HT-29 (cell line): ENCODE data around the gene LYRM1. TPM values are rescaled to one million over a fixed set of nuclear protein-coding genes. Genes with fewer than 3 reads are reported as not detected.
"Not testable (repeated sequence)": the region's sequence is repeated elsewhere in the genome, so short reads cannot be mapped to it uniquely, and the experiment has no call there.

Experiments
- DNase-seq: peaks from one replicate; pipeline ENCODE4 v3.0.0-alpha.2; 2015; ENCODE audit warnings: low spot score
- total RNA-seq: library from RNA; depleted of rRNA; stranded (reverse); fragments of >200 nt; shearing (Covaris generic); gene quantifications from 2 replicates; pipeline ENCODE4 v1.2.3, GENCODE V29; 2014

The LYRM1 gene
- total RNA-seq, 1 experiment from 2014 or later, result 28.5 TPM

DNA sequence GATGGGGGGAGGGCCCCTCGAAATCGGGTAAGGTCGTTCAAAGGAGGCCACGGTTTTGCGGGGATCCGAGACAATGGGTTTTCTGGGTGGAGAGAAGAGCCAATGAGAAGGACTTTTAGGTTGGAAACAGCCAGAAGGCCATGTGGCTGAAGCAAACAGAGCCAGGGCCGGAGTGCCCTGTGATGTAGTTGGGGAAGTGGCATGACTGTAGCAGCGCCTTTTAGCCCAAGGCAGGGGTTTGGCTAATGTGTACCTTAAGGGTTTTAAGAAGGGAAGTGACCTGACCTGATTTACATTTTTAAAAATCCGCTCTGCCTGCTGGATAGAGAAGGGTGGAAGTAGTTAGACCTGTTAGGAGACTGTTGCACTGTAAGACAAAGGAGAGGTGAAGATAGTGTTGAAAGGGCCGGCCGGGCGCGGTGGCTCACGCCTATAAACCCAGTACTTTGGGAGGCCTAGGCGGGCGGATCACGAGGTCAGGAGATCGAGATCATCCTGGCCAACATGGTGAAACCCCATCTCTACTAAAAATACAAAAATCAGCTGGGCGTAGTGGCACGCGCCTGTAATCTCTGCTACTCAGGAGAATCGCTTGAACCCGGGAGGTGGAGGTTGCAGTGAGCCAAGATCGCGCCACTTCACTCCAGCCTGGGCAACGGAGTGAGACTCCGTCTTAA, 1.0 kb downstream of the LYRM1 start:
- DNase-seq, result peak; percentile 83

DNA sequence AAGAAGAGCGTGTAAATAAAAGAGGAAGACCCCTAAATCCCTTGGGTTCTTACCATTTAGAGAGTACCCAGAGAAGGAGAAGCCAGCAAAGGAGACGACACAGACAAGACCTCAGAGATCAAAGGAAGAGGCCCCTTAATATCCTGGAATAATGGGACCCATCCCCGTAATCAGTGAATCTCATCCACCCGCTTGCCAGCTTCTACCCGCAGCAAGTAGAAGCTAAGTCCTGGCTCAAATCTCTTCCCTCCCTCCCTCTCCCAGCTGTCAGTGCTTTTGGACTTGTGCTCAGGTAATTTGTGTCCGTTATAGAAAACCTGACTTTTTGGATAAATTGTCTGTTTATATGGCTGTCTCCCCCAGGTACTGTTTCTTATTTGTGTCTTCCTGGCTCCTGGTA, 1.9 kb downstream of the LYRM1 start:
- DNase-seq, result no peak

DNA sequence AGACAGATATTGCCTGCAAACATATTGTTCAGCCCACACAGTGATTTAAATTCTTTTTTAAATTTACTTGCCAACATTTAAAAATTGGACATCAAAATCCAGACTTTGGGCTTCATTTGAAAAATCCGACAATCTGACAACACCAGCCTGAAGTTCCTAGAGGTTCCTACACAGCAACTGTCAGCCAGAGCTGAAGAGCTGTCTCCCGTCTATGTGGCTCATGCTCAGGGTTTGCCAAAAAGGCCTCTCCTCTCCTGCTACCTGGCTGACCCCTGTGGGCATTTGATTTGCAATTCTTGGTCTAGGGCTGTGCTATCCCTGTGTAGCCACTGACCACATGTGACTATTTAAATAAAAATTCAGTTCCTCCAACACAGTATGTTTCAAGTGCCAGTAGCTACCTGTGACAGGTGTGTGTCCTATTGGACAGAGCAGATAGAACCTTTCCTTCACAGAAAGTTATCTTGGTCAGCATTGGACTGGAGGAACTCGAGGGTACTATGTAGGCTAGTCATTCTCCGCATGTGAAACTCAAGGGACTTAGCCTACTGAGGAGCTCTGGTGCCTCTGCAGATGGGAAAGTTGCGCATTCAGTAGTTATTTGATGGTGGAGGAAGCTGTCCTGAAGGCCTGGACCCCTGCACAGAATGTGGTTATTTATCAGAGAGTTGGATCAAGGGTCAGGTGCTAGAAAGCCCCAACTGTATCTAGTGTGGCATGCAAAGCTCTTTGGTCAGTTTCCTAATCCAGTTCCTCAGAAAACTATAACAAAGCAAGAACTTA, 2.7 kb downstream of the LYRM1 start:
- no peak for DNase-seq

DNA sequence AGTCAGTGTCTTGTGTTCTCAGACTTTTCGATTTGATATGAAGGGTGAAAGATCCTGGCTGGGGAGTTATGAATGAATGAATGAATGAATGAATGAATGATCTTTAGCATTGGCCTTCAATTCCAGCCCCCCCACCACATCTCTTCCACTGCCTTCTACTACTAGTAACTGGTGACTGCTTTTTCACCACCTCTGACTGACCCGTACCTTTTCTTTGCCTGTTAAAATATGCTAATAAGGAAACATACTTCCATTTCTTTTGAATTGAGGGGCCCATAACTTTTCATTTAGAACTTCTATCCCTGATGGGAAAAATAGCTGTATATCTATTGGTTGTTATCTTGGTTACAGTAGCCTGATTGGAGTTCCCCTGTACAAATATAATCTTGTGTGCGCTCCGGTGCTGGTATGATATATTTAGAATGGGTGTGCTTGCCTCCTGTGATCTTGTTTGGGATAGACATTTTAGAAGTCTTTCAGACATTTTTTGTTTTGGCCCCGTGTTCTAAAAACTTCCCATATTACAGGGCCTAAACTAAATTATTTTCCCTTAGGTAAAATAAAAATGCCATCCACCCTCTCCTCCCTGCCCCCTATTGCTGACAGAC, 3.4 kb downstream of the LYRM1 start:
- DNase-seq, result no peak

DNA sequence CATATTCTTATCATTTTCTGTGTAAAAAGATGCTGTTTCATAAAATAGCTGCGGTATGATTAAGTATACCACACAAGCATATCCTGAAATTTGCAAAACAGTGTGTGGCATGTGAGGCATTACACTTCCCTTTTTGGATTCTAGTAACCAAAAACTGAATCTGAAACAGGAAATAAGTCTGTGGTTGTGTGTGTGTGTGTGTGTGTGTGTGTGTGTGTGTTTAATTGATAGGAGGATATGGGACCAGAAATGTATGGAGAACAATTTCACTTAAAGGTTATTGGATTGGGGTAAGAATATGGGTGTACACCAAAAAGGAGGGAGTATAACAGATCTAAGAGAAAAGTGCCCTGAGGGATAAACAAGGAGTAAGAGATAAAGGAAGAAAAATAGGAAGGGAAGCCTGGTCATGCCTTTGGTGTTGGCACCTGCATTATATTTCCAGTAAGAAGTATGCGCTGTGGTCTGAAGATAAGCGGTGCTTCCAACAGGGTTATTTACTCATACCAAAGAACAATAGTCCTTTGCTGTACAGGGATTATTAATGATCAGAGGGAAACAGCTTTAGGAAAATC, 4.0 kb downstream of the LYRM1 start:
- DNase-seq, result peak; percentile 68

DNA sequence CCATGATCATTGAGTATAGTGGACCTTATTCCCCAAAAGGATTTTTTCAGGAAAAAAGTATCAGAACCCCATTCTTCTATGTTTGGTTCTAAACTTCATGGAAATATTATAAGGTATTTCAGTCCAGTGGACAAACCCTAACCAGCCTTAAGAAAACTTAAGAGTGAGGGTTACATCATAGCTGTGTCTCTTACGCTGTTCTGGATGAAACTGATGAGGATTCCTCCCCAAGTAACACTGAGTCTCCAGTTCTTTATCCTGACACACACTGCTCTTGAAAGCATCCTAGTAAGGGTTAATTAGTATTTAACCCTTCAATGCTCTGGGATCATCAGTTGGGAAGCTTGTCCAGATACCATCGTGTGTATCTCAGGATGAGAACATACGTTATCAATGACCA, 5.0 kb downstream of the LYRM1 start:
- DNase-seq, result no peak

DNA sequence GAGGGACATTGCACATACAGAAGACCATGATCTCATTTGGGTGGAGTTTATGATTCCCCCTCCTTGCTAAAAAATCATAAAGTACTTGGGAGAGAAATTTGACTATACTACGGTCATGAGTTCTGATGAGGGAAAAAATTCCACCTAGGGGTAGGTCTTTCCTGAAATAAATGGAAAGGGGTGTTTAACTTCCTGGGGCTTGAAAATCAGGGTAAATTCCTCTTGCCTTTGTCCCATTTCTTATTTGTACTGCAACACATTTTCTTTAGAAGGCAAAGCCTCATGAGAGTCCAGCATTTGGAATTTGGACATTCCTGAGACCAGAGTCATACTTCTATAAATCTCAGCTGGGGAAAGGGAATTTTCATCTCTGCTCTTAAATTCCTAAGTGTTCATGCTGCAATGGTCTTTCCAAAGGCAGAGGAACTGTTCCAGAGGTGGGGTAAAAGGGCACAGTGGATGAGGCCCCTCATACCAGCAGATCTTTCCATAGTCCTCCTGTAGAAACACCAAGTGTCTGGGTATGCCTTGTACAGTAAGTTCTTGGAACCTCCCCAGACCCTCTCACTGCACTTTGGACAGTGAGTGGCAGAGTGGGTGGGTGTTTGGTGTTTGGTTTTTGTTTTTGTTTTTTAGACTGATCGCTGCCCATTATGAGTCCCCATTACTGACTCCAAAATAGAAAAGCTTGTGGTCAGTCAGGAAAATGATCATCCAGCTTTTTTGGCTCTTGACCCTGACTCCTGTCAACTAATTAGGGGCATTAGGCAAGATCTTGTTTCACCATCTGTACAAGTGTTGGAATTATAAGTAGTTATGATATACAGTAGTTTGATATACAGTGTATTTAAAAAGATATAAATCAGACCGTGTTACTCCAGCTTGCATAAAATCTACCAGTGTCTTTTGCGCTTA, 6.0 kb downstream of the LYRM1 start:
- DNase-seq, result no peak

DNA sequence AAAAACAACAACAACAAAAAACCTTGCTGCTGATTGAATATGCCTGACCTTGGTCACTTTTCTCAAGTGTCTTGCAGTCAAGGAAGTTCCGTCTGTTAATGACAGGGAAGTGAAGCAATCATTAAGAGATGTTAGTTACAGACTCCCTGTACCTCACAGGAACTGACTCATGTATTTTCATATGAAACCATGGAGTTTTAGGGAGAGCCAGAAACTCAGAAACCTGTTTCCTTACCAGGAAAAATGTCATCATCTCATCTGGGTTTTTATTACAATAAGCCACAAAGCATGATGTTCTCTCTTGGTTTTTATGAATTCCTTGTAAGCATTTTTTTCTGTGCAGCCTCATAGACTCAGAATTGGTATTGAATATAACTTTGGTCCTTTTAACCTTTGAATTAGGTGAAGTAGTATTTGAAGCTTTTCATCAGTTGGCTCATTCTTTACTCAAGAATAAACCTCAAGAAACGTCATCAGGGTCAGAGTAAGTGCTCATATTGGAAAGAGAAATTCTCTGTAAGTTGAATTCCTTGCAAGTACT, 10.3 kb downstream of the LYRM1 start:
- DNase-seq, result peak; percentile 49

DNA sequence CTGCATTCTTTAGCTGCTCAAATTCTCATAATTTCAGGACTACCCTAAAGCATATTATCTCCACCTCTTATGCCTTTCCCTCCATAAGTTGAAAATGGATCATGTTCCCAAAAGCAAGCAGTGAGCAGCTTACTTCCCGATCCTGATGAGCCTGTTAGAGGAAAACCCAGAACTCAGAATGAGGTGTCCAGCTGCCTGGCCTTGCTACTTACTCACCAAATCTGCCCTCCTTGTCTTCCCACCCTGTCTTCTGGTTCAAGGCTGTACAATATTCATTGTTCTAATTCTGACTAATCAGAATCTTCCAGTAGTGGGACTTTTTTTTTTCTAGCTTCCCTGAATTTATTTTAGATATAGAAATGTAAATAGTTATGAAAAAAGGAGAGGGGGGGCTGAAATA, 10.8 kb downstream of the LYRM1 start:
- DNase-seq, result no peak

DNA sequence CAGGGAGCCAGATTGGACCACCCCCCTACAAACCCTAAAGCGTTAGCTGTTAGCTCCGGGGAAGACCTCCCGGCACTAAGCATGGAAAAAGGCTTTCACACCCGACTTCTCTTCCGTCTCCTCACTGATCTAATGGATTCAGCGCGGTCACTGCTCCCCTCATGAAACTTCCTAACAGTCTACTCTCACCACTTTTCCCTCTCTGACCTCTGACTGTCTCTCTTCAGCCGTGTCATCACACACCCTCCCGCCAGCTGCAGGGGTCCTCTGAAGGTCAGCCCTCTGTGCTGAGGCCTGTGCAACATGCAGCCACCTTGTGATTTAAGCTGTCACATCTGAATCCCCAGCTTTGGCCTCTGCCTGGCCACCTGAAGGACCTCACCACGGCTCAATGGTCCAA, 15.7 kb downstream of the LYRM1 start:
- no peak for DNase-seq

DNA sequence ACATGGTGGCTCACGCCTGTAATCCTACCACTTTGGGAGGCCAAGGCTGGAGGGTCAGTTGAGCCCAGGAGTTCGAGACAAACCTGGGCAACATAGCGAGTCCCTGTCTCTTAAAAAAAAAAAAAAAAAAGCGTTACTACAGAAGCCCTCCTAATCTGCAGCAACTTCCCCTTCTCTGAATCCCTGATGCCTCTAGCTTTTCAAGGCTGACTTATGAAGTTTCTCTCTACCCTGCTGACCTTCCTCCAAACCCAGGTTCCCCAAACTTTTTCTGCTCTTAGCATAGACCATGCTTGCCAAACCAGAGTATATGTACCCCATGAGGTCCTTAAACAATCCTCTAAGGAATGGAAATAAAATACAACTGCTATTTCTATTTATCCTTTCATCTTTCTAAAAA, 16.4 kb downstream of the LYRM1 start:
- no peak for DNase-seq

DNA sequence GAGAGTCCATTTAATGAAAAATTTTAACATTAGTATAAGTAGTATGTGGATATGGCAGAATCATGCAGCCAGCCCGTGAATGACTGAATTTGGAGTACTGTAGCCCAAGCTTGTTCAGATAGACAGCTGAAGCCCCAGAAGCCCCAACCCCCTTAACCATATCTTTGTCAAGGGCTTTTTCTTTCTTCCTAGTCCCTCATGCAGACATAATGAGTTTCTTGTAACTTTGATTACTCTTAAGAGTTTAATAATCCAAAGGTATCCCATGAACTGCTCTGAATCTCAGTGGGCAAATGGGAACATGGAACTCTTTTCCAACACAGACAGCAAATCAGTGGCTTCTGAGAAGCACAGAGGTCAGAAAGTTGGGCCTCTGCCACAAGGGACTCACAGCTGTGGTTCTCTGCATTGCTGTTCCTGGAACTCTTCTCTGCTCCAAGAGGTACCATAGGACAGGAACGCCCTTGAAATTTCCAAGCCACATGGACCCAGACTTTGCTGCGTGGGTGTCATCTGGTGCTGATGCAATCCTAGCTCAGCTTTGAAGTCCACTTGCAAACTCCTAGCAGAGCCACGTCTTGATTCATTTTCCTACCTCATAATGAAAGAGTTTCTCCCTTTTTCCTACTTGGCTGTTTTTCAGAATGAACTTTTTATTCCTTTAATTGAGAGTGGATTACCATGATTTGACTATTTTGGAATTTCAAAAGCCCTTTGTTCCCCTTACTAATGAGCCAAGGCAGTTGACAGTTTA, 18.1 kb downstream of the LYRM1 start:
- DNase-seq, result no peak

DNA sequence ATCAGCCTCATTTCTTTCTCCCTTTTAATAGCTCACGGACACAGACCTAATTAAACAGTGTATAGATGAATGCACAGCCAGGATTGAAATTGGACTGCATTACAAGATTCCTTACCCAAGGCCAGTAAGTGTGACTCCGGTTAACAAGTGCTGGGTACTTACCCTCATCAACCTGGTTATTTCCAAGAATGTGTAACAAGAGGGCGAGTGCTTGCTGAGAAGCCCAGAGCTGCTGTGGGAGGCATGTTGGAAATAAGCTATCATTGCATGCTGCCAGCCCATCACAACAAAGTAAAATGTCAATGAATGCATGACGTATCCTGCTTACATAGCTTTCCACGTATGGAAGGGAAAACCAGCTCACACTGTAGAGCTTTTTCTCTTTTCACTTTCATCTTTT, 19.5 kb downstream of the LYRM1 start:
- DNase-seq, result no peak

DNA sequence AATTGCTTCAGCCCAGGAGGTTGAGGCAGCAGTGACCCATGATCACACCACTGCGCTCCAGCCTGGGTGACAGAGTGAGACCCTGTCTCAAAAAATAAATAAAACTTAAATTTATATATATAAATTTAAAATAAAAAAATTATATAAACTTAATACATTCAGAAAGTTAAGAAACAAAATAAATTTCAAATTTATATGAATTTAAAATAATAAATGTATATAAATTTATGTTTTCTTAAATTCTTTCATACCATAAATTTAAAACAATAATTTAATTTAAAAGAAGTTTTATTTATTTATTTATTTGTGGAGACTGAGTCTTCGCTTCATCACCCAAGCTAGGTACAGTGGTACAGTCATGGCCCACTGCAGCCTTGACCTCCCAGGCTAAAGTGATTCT, 20.2 kb downstream of the LYRM1 start:
- DNase-seq, result no peak

DNA sequence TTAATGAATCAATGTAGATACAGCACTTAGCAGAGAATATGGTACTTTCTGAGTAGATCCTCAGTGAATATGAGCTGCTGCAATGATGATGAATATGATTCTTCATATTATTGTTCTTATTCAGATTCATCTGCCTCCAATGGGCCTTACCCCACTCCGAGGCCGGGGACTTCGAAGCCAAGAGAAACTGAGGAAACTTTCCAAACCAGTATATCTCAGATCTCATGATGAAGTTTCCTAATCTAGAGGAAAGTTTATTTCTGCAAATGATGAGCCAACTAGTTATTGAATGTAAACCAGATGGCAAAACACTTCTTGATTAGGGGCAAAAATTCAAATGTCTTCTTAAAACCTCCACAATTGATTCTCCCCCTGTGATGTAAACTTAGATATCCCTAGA, 23.3 kb downstream of the LYRM1 start:
- DNase-seq, result no peak

DNA sequence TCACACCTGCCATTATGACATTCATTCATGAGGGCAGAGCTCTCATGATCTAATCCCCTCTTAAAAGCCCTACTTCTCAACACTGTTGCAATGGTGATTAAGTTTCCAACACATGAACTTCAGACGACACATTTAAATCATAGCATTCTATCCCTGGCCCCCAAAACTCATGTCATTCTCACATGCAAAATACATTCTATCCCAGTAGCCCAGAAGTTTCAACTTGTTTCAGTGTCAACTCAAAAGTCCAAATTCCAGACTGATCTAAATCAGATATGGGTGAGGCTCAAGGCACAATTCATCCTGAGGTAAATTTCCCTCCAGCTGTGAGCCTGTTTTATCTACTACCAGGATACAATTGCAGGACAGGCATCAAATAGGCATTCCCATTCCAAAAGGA, 25.2 kb downstream of the LYRM1 start:
- no peak for DNase-seq

DNA sequence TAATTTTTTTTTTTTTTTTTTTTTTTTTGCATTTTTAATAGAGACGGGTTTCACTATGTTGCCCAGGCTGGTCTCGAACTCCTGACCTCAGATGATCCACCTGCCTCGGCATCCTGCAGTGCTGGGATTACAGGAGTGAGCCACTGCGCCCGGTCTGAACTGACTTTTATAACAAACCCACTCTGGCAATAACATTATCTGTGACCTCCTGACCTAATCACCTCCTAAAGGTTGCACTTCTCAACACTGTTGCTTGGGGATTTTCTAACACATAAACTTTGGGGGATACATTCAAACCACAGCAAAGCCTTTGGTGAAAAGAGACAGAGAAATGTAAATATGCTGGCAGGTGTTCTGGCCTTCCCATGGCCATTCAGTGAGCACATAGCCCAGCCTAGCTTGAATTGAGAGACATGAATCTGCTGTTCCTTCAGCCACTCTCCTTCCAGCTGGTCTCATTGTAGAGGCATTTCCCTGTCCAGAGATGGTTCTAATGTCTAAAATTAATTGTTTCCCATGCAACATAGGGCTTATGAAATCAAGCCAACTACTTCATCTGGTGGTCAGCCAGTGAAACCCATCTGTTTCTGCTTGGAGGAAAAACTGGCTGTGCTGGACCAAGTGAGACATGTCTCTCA, 28.3 kb downstream of the LYRM1 start:
- DNase-seq, result no peak

DNA sequence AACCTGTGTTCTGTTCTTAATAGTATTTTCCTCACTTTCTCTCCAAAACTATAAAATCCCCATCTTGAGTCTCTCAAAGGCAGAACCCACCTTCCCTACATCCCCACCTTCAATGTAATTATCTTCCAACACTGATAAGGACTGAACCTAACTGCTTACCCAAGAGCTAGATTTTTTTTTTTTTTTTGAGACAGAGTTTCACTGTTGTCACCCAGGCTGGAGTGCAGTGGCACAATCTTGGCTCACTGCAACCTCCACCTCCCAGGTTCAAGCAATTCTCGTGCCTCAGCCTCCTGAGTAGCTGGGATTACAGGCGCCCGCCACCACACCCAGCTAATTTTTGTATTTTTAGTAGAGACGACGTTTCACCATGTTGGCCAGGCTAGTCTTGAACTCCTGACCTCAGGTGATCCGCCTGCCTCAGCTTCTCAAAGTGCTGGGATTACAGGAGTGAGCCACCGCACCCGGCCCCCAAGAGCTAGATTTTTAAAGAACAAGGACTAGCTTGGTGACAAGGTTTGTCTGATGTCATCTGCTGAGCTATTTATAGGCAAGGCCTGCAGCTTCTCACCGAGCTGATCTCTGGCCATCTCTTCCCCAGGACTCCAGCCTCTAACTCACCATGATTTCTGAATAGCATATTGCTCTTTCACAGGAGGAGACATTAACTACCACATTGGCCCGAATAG, 29.2 kb downstream of the LYRM1 start:
- DNase-seq, result not testable (repeated sequence)

DNA sequence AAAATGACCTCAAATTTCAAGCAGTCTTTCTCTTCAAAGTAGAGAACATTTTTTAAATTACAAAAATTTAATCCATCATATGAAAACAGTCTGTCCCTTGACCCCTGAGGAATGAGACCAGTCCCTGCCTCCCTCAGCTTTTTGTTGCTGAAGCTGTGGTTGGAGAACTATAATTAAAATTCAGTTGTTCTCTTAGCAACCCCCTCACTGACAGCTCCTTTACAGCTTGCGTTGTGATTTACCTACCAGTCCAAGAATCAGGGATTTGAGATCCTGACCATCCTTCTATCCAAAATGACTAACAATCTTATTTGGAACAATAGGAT, 29.8 kb downstream of the LYRM1 start:
- DNase-seq, result no peak
